IMR-90 (cell line): ENCODE measurements around the gene KRTAP10-10. TPM values are rescaled to one million over a fixed set of nuclear protein-coding genes. Genes with fewer than 3 reads are reported as not detected.

Source experiments
- ATAC-seq: fragments of 200-7000 bp; cut with Tn5 transposase; 2 replicates; pipeline ENCODE4 v1.9.1; 2020; ENCODE audit warnings: low read depth, mild to moderate bottlenecking, moderate library complexity
- Bru-seq: library from RNA; stranded (reverse); fragments of 400-500 nt; gene quantifications from one replicate; lab custom pipeline; 2021; lab: Mats Ljungman, UMichigan
- BruChase-seq, 2 experiments: library from RNA; stranded (reverse); fragments of 400-500 nt; gene quantifications; one replicate each; lab custom pipeline; 2021; lab: Mats Ljungman, UMichigan
- BruUV-seq: library from RNA; stranded (reverse); fragments of 400-500 nt; replicated peaks from 2 replicates; lab custom pipeline; 2021; lab: Mats Ljungman, UMichigan
- CTCF ChIA-PET: fragments of 300-600 bp; formaldehyde crosslinking; extraction: SDS; loops from one replicate; lab custom pipeline; 2021; ENCODE audit warnings: antibody characterized with exemption; lab: Yijun Ruan, JAX
- POLR2A ChIA-PET: fragments of 300-600 bp; sonication (Branson Sonifier 250); formaldehyde crosslinking; loops from one replicate; lab custom pipeline; 2022; ENCODE audit warnings: antibody characterized with exemption; ENCODE audit not compliant: unreplicated experiment; lab: Charles Lee
- DNase-seq: peaks from one replicate; pipeline ENCODE4 v3.0.0; 2013
- H2AFZ ChIP-seq: replicated peaks from 2 replicates; pipeline ENCODE3; 2013; ENCODE audit warnings: low read length, mild to moderate bottlenecking; ENCODE audit not compliant: poor library complexity
- H2AK5ac ChIP-seq: 2 replicates; pipeline ENCODE4 v1.6.1; 2013; ENCODE audit warnings: low read depth, low read length, inconsistent platforms
- H2AK9ac ChIP-seq: replicated peaks from 2 replicates; pipeline ENCODE3; 2013; ENCODE audit warnings: mild to moderate bottlenecking, low read depth, low read length, moderate library complexity; ENCODE audit not compliant: poor library complexity
- H2BK120ac ChIP-seq: 2 replicates; pipeline ENCODE4 v1.6.1; 2013; ENCODE audit warnings: low read depth, low read length, inconsistent platforms
- H2BK15ac ChIP-seq: 3 replicates; pipeline ENCODE4 v1.6.1; 2013; ENCODE audit warnings: low read depth, low read length, inconsistent platforms
- H2BK20ac ChIP-seq: 2 replicates; pipeline ENCODE4 v1.6.1; 2013; ENCODE audit warnings: low read depth, mild to moderate bottlenecking, inconsistent platforms, low read length, moderate library complexity
- H2BK5ac ChIP-seq: 2 replicates; pipeline ENCODE4 v1.6.1; 2013; ENCODE audit warnings: mild to moderate bottlenecking, low read depth, low read length, inconsistent platforms; ENCODE audit not compliant: poor library complexity, severe bottlenecking
- H3K14ac ChIP-seq: replicated peaks from 2 replicates; pipeline ENCODE4 v1.6.1; 2013; ENCODE audit warnings: low read depth, low read length, inconsistent platforms
- H3K18ac ChIP-seq: 2 replicates; pipeline ENCODE4 v1.6.1; 2013; ENCODE audit warnings: low read depth, low read length, control low read depth
- H3K23ac ChIP-seq: 2 replicates; pipeline ENCODE4 v1.6.1; 2013; ENCODE audit warnings: low read depth, low read length, inconsistent platforms
- H3K27ac ChIP-seq: 2 replicates; pipeline ENCODE4 v1.5.1; 2013; ENCODE audit warnings: mild to moderate bottlenecking, control low read depth, low read length; ENCODE audit not compliant: insufficient read depth
- H3K27me3 ChIP-seq: 2 replicates; pipeline ENCODE4 v1.6.1; 2013; ENCODE audit warnings: low read length; ENCODE audit not compliant: control insufficient read depth, insufficient read depth
- H3K36me3 ChIP-seq: 2 replicates; pipeline ENCODE4 v1.6.1; 2013; ENCODE audit warnings: low read length, mixed read lengths; ENCODE audit not compliant: control insufficient read depth, insufficient read depth
- H3K4ac ChIP-seq: 2 replicates; pipeline ENCODE4 v1.6.1; 2013; ENCODE audit warnings: low read depth, low read length, inconsistent platforms
- H3K4me1 ChIP-seq: 2 replicates; pipeline ENCODE4 v1.6.1; 2013; ENCODE audit warnings: low read length, mixed read lengths; ENCODE audit not compliant: control insufficient read depth, insufficient read depth
- H3K4me2 ChIP-seq: 2 replicates; pipeline ENCODE4 v1.6.1; 2013; ENCODE audit warnings: low read depth, mild to moderate bottlenecking, control low read depth, low read length, moderate library complexity
- H3K4me3 ChIP-seq: 2 replicates; pipeline ENCODE4 v1.5.1; 2013; ENCODE audit warnings: low read depth, mild to moderate bottlenecking, control low read depth, low read length, moderate library complexity; ENCODE audit not compliant: insufficient read depth
- H3K56ac ChIP-seq: 2 replicates; pipeline ENCODE4 v1.6.1; 2013; ENCODE audit warnings: low read length, inconsistent platforms; ENCODE audit not compliant: insufficient read depth; ENCODE audit errors: extremely low read depth
- H3K79me1 ChIP-seq, 2 experiments: 2 replicates each; pipeline ENCODE4 v1.6.1; 2013; ENCODE audit warnings: low read length in 2 of 2, inconsistent platforms in 1 of 2, low read depth in 1 of 2
- H3K9ac ChIP-seq: 2 replicates; pipeline ENCODE4 v1.6.1; 2013; ENCODE audit warnings: low read depth, low read length, control low read depth
- H3K9me1 ChIP-seq: 2 replicates; pipeline ENCODE4 v1.6.1; 2013; ENCODE audit warnings: low read length, inconsistent platforms; ENCODE audit not compliant: insufficient read depth
- H3K9me3 ChIP-seq: 2 replicates; pipeline ENCODE4 v1.6.1; 2013; ENCODE audit warnings: low read length; ENCODE audit not compliant: control insufficient read depth, insufficient read depth
- H4K20me1 ChIP-seq: 2 replicates; pipeline ENCODE4 v1.6.1; 2013; ENCODE audit warnings: low read length, inconsistent platforms; ENCODE audit not compliant: insufficient read depth
- H4K5ac ChIP-seq: 2 replicates; pipeline ENCODE4 v1.6.1; 2013; ENCODE audit warnings: mild to moderate bottlenecking, low read depth, low read length, control low read depth
- H4K8ac ChIP-seq, 2 experiments: 2 replicates each; pipeline ENCODE4 v1.6.1; 2013; ENCODE audit warnings: low read depth in 2 of 2, low read length in 2 of 2, control low read depth in 1 of 2, inconsistent platforms in 1 of 2
- H4K91ac ChIP-seq: 2 replicates; pipeline ENCODE4 v1.6.1; 2013; ENCODE audit warnings: low read depth, low read length, inconsistent platforms; ENCODE audit not compliant: insufficient read depth
- BHLHE40 ChIP-seq: fragments of 150-350 bp; IDR thresholded peaks from 2 replicates; pipeline ENCODE4 v1.6.1; 2016; ENCODE audit warnings: mild to moderate bottlenecking, low read depth, low read length
- CEBPB ChIP-seq: IDR thresholded peaks from 2 replicates; pipeline ENCODE4 v1.6.1; 2012; ENCODE audit warnings: low read depth, low read length, improper control_type of control experiment
- CHD1 ChIP-seq: IDR thresholded peaks from 2 replicates; pipeline ENCODE4 v1.6.1; 2012; ENCODE audit warnings: low read depth, low read length, improper control_type of control experiment
- CTCF ChIP-seq: conservative IDR thresholded peaks from 2 replicates; pipeline ENCODE4 v1.5.1; 2012; ENCODE audit warnings: mild to moderate bottlenecking, low read depth, low read length, improper control_type of control experiment
- ELK1 ChIP-seq: fragments of 150-350 bp; IDR thresholded peaks from 2 replicates; pipeline ENCODE4 v1.6.1; 2016; ENCODE audit warnings: low read depth, mild to moderate bottlenecking, low read length, moderate library complexity, borderline replicate concordance
- MAFK ChIP-seq: IDR thresholded peaks from 2 replicates; pipeline ENCODE4 v1.6.1; 2012; ENCODE audit warnings: low read depth, low read length, improper control_type of control experiment
- POLR2A ChIP-seq: IDR thresholded peaks from 2 replicates; pipeline ENCODE4 v1.6.1; 2012; ENCODE audit warnings: mild to moderate bottlenecking, low read depth, low read length
- RFX5 ChIP-seq: IDR thresholded peaks from 2 replicates; pipeline ENCODE4 v1.8.0; 2012; ENCODE audit warnings: low read depth, mild to moderate bottlenecking, low read length, moderate library complexity
- SMC3 ChIP-seq: fragments of 150-350 bp; IDR thresholded peaks from 2 replicates; pipeline ENCODE4 v1.6.1; 2016; ENCODE audit warnings: low read depth, mild to moderate bottlenecking, antibody characterized with exemption, low read length, moderate library complexity
- USF2 ChIP-seq: fragments of 150-350 bp; IDR thresholded peaks from 2 replicates; pipeline ENCODE4 v1.6.1; 2017; ENCODE audit warnings: mild to moderate bottlenecking, antibody characterized with exemption, low read length, low read depth
- WGBS, 2 experiments: methylation state at CpG; one replicate each; pipeline versions ENCODE4 v1.1.5 to v1.1.7; 2013; ENCODE audit warnings: missing lambda C conversion rate in 2 of 2; ENCODE audit not compliant: insufficient read length in 1 of 2; ENCODE audit errors: extremely low coverage in 2 of 2; 5-methylcytosine and 5-hydroxymethylcytosine counted together
- dilution Hi-C: fragments of 300-500 bp; cut with HindIII; formaldehyde crosslinking; loops from one replicate; pipeline ENCODE4 v1.14.3; 2018; ENCODE audit warnings: low sequenced_read_pairs; ENCODE audit not compliant: unreplicated experiment
- in situ Hi-C: fragments of 300-500 bp; cut with MboI; formaldehyde crosslinking; loops from 3 replicates; pipeline ENCODE4 v1.14.3; 2019; ENCODE audit warnings: low sequenced_read_pairs, inconsistent platforms, mixed read lengths
- intact Hi-C: fragments of 100-400 bp; cut with micrococcal nuclease; formaldehyde crosslinking; loops from 2 replicates; pipeline ENCODE4 v1.10.0; 2022
- long read RNA-seq: library from polyadenylated mRNA; unstranded; transcript quantifications from one replicate; pipeline ENCODE4 v2.0.0, GENCODE V29; 2021; ENCODE audit not compliant: unreplicated experiment
- polyA plus RNA-seq, 3 experiments: library from polyadenylated mRNA; depleted of rRNA; stranded (reverse); fragments of >200 nt; gene quantifications; 2 replicates each; pipeline ENCODE4 v1.2.3, GENCODE V29; 2012; ENCODE audit warnings: low replicate concordance in 1 of 3
- total RNA-seq: library from RNA; depleted of rRNA; stranded (reverse); fragments of >200 nt; gene quantifications from 2 replicates; pipeline ENCODE4 v1.2.3, GENCODE V29; 2012; rRNA removed

The KRTAP10-10 gene
- total RNA-seq: not detected in 2 replicates
- polyA plus RNA-seq (2012; rRNA removed): not detected in 2 replicates
- not detected in 2 replicates for polyA plus RNA-seq (2012; cell fraction: cytosol; rRNA removed)
- polyA plus RNA-seq (2012; cell fraction: nucleus; rRNA removed; ENCODE audit: low replicate concordance): not detected in 2 replicates
- Bru-seq, nascent RNA: not detected
- BruChase-seq, experiment 1, labeled RNA remaining after a 6-hour chase: not detected
- not detected for BruChase-seq, experiment 2, labeled RNA remaining after a 2-hour chase
- long read RNA-seq: 0 reads

GRCh38 chr21:44637018-44637850 lies at the start of gene KRTAP10-10:
TSS of gene KRTAP10-10 (plus strand) at chr21:44637356. CDS start at chr21:44637418, 62 bp downstream.
- H4K91ac ChIP-seq: no peak within 1 kb of the TSS
- no peaks in the 10 kb centered on the region for H4K20me1 ChIP-seq
- ChIA-PET CTCF (no interaction called here), POLR2A (no interaction called here)
- H2BK120ac ChIP-seq: no peak within 1 kb of the TSS
- DNase-seq (no peak), ATAC-seq (no peak)
- H3K79me1 ChIP-seq: no peaks in the 10 kb centered on the region
- H2AFZ ChIP-seq: peak within 1 kb of the TSS; percentile 32
- no peak within 1 kb of the TSS for H2BK5ac ChIP-seq
- 30% methylated on average over 2 of the region's 21 CpGs; no CpG with 5 or more reads in 1 of the 2 experiments for WGBS, 2 experiments
- intact Hi-C loops (no loop called here), in situ Hi-C loops (no loop called here), dilution Hi-C loops (no loop called here)
- H3K9me3 ChIP-seq: 0 out of 2 replicates have a peak, but pooled peaks cover 5% of the 10 kb centered on the region
- no peak within 1 kb of the TSS for H2AK9ac ChIP-seq
- no peak within 1 kb of the TSS for H3K4me2 ChIP-seq
- no peak within 1 kb of the TSS for H3K18ac ChIP-seq
- H2BK15ac ChIP-seq: no peak within 1 kb of the TSS
- H3K23ac ChIP-seq: no peak within 1 kb of the TSS
- no peak within 1 kb of the TSS for H3K56ac ChIP-seq
- no peaks in the 10 kb centered on the region for H3K36me3 ChIP-seq
- H3K4me1 ChIP-seq: no peaks in the 10 kb centered on the region
- H3K9ac ChIP-seq: no peak within 1 kb of the TSS
- H3K4me3 ChIP-seq: no peak within 1 kb of the TSS
- no peak within 1 kb of the TSS for H4K8ac ChIP-seq
- no peak within 1 kb of the TSS for H3K14ac ChIP-seq
- H3K9me1 ChIP-seq: no peaks in the 10 kb centered on the region
- H3K4ac ChIP-seq: no peak within 1 kb of the TSS
- H4K5ac ChIP-seq: no peak within 1 kb of the TSS
- H2BK20ac ChIP-seq: no peak within 1 kb of the TSS
- H2AK5ac ChIP-seq: no peak within 1 kb of the TSS
- H3K27me3 ChIP-seq: no peaks in the 10 kb centered on the region; the same call in 1 of the 2 replicates
- H3K27ac ChIP-seq: no peak within 1 kb of the TSS
- TF ChIP-seq BHLHE40 (no peak), RFX5 (no peak), CEBPB (no peak), SMC3 (no peak), USF2 (no peak), POLR2A (no peak), ELK1 (no peak), CTCF (no peak), MAFK (no peak), CHD1 (no peak)
- BruUV-seq: no TSS peak
